AML-193 (cell line): ENCODE measurements around the gene TMEM205.
A peak's percentile ranks its signal among the peaks of the same experiment; 100 is the strongest.

Experiments used
- DNase-seq, 2 experiments: peaks; one replicate each; lab custom pipeline; 2025; lab: John Stamatoyannopoulos, UW

Gene TMEM205

DNA sequence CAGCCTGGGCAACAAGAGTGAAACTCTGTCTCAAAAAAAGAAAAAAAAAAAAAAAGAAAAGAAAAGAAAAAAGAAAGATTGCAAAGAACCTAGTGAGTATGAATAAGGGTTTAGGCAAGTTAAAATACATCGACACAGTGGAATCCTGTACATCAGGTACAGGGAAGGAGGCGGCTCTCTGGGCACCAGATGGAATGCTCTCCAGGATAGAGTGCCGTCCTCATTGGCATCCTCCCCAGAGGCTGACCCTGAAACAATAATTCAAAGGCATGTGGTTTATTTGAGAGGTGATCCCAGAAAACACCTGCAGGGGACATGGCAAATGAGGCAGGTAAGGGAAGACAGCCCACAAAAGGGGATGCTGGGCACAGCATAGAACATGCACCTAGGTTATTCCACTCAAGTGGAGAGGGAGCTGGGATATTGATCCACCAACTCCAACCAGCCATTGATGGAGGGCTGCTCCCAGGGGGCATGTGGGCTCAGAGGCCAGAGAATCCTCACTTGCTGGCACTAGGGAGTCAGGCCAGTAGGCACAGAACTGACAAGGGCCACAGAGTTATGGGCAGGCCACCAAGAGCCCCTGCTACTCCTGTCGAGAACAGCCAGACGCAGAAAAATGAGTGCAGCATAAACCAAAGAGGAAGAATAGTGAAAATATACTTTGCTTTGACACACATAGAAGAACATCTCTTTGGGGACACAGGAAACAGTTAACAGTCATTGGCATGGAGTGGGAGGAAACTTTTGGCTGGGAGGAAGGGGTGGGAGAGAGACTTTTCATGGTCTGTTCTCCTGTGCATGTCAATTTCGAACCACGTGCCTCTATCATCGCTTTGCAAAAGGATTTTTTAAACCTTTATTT, 45.9 kb downstream of the TMEM205 start:
- DNase-seq = no peak

DNA sequence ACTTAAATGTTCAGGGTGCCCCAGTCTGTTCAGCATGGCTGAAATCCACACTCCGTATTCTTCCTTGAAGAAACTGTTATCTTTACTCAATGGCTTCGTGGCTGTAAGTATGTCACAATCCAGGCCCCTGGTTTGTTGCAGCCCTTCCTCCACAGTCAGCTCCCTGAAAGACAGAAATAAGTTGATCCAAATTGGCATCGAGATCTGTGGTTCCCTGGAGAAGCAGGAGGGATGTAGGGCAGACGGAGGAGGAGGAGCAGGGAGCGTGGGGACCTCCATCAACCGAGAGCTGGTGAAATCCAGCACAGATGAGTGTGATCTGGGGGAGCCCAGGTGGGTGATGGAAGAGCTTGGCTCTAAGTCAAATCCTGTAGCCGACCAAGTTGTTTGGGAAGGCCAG, 49.8 kb downstream of the TMEM205 start:
- peak; percentile 17 to 40 for DNase-seq

DNA sequence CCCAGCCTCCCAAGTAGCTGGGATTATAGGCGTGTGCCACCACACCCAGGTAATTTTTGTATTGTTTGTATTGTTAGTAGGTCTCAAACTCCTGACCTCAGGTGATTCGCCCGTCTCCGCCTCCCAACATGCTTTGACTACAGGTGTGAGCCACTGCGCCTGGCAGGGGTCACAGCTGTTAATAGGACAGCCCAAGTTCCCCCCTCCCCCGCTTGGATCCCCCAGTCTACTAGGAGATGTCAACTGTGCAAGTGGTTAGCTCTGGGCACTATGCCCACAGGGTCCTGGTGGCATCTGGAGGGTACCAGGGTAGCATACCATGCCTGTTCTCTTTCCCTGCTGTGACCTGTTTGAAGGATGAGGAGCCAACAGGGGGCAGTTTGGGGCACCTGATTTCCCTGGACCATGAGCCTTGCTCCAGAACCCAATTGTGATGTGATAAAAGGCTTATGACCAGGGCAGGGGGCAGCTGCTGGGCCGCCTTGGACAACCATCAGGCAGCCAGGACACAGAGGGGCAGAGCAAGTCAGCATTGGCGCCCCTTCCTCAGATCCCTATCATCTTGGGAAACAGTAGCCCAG, 50.3 kb downstream of the TMEM205 start, which contains the start of gene TSPAN16:
Gene TSPAN16 (plus strand): TSS at position 496 of the 581 bp plus-strand sequence. CDS start 138 bp downstream, outside the sequence.
- DNase-seq = no peak

DNA sequence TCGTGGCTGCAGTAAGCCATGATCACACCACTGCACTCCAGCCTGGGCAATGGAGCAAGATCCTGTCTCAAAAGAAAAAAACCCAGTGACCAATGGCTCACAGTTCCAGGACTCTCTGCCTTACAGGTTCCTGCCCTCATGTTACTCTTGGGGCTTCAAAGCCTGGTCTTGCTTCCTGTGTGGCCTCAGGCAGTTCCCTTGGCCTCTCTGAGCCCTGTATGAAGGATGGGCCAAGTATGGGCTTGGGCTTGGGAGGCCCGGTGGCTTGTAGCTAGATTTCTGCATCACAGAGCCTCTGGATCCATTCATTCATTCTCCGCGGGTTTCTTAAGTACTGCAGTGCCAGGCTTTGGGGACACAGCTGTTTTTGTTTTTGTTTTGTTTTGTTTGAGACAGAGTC, 50.9 kb downstream of the TMEM205 start:
- no peak for DNase-seq

DNA sequence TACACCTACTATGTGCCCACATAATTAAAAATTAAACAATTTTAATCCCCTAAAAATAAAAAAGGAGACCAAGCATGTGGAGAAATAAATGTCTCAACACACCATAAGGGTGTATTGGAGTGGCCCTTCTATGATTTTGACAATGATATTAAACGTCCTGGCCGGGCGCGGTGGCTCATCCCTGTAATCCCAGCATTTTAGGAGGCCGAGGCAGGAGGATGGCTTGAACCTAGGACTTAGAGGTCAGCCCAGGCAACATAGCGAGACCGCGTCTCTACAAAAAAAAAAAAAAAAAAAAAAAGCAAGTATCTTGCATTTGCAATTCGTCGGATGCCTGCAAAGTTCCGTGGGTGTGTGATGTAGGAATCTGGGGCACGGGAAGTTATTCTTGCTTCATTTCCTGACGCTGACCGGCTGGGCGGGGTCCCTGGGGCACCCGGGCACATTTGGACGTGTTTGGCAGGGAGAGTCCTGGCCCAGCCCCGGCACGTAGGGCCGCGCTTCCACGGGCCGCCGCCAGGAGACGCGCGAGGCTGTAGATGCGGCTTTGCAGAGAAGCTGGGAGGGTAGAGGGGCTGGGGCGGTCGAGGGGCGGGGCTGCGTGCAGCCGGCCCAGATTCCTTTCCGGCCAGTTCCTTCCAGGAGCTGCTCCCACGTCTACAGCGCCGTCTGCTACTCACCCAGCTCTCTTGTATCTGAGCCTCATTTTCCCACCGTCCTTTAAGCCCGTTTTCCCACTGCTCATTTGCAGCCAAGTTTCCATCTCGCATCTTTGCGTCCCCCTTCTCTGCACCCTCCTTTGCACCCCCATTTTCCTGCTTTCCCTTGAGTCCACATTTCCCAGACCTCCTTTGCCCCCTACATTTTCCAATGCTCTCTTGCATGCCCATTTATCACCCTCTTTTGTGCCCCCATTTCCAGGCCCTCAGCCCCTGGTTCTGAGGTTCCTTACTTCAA, 52.4 kb downstream of the TMEM205 start:
- DNase-seq = peak; percentile 76 to 81
